Erythroblast (primary cell): ENCODE results near the gene CALHM5.

Experiments
- GATA1 ChIP-seq: IDR thresholded peaks from 2 replicates; pipeline ENCODE4 v1.6.1; 2011; ENCODE audit warnings: low read depth, mild to moderate bottlenecking, control low read depth, low read length, moderate library complexity
- POLR2A ChIP-seq: IDR thresholded peaks from 2 replicates; pipeline ENCODE4 v1.6.1; 2011; ENCODE audit warnings: mild to moderate bottlenecking, low read length

DNA sequence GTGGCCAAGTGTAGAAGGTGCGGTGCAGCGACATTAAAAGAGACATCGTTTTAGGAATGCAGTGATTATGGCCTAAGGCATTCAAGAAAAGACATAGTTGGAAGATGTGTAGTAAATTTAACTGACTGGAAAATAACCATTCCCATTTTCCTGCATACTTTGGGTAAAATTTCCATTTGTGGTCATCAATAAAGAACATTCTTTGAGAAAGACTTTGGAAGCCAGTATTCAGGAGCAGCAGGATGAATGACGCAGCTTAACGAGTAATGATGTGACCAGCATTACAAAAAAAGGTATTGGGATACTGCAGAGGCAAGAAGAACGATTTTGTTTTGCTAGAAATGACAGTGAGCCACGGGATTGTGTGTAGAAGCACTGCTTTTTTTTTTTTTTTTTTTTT lies 52.9 kb downstream of the CALHM5 start:
- no peak for TF ChIP-seq POLR2A
- TF ChIP-seq GATA1: no peak
